IPS-18a (cell line): ENCODE results near the gene RER1.

Experiments used
- H3K27ac ChIP-seq: one replicate; pipeline ENCODE4 v1.5.1; 2013; ENCODE audit warnings: low read length
- H3K27me3 ChIP-seq: one replicate; pipeline ENCODE4 v1.6.1; 2013; ENCODE audit warnings: mild to moderate bottlenecking, low read length; ENCODE audit not compliant: control insufficient read depth, insufficient read depth
- H3K36me3 ChIP-seq: one replicate; pipeline ENCODE4 v1.6.1; 2013; ENCODE audit warnings: low read depth, low read length; ENCODE audit not compliant: control insufficient read depth
- H3K4me1 ChIP-seq: one replicate; pipeline ENCODE4 v1.6.1; 2013; ENCODE audit warnings: low read depth, low read length; ENCODE audit not compliant: control insufficient read depth
- H3K4me3 ChIP-seq: one replicate; pipeline ENCODE4 v1.5.1; 2013; ENCODE audit warnings: low read length
- H3K9ac ChIP-seq: one replicate; pipeline ENCODE4 v1.6.1; 2013; ENCODE audit warnings: mild to moderate bottlenecking, low read length, moderate library complexity
- H3K9me3 ChIP-seq: one replicate; pipeline ENCODE4 v1.6.1; 2013; ENCODE audit warnings: low read depth, low read length; ENCODE audit not compliant: control insufficient read depth

Gene RER1

DNA sequence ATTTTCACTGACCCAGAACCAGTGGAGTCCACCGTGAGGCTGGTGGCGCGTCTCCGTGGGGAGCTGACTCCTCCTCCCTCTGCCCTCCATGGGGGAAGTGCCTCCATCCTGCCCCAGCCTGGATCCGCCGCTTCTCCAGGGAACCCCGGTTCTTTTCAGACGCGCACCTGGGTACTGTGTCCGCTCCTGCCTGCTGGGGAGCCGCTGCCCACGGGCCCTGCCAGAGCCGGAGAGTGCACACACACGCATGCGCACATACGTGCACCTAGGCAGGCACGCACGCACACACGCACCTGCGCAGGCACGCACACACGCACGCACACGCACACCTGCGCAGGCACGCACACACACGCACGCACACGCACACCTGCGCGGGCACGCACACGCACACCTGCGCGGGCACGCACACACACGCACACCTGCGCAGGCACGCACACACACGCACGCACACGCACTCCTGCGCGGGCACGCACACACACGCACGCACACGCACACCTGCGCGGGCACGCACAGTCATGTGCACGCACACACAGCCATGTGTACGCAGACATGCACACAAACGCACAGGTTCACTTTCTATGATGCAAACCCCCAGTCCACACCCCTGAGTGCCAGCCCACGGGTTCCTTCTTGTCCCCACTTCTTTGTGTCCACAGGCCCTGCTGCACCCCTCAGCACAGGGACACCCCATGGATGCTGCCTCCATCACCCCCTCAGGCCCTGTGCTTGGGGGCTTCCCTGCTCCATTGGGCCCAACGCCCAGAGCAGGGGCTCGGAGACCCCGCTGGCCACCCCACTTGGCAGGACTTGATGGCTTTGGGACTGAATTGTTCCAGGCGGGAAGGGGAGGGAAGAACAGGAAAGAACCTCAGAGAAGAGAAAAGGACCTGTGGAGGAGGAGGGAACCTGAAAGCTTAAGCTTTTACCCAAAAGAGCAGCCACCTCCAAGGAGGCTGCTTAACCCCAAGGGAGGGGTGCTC lies 43.0 kb upstream of the RER1 start:
- Histone ChIP-seq H3K4me3 (no peak overlapping the region), H3K4me1 (no peaks in the 10 kb centered on the region), H3K9ac (no peak overlapping the region)

DNA sequence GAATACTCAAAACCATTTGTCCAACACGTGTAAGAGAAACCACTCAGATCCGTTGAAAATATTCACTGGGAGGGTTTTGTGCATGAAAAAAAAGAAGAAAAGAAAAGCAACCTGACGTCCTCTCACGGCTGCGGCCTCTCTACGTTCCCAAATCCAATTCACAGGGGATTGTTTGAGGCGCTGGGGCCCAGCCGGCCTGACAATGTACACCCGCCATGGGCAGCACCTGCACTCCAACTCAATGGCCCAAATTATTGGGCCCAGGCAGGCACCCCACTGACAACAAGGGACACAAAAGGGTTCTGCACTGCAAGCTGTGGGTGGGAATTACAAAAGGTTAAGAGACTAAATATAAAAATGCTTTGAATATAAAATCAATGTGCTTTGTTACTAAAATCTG lies 41.8 kb upstream of the RER1 start:
- Histone ChIP-seq H3K27me3 (no peaks in the 10 kb centered on the region), H3K9ac (no peak overlapping the region), H3K9me3 (no peaks in the 10 kb centered on the region), H3K27ac (no peak overlapping the region), H3K36me3 (no peaks in the 10 kb centered on the region), H3K4me1 (no peaks in the 10 kb centered on the region), H3K4me3 (no peak overlapping the region)

More for the DNA sequence above, 43.0 kb upstream of the RER1 start:
- Histone ChIP-seq H3K27ac (no peak overlapping the region), H3K9me3 (no peaks in the 10 kb centered on the region), H3K36me3 (no peaks in the 10 kb centered on the region), H3K27me3 (no peaks in the 10 kb centered on the region)

DNA sequence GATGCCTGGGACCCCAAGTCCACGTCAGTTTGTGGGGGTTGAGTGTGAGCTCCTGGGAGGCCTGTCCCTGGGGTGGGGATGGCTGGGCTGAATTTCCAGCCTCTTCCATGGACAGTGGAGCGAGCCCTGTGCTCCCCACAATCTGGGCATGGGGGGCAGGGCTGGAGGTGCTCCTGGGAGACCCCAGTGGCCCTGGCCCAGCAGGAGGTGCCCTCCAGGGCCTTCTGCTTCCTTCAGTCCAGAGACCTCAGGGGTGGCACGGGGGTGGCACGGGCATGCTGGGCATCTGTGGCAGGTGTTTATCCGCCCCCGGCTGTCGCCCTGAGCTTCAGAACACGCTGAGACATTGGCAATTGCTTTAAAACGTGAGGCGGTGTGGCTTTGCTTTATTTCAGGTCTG lies 41.1 kb upstream of the RER1 start:
- H3K9me3 ChIP-seq, result no peaks in the 10 kb centered on the region
- H3K27ac ChIP-seq, result no peak overlapping the region
- H3K36me3 ChIP-seq, result no peaks in the 10 kb centered on the region
- H3K27me3 ChIP-seq, result no peaks in the 10 kb centered on the region
- H3K4me1 ChIP-seq, result no peaks in the 10 kb centered on the region
- H3K9ac ChIP-seq, result no peak overlapping the region
- H3K4me3 ChIP-seq, result no peak overlapping the region

- Histone ChIP-seq H3K4me3 (no peak overlapping the region), H3K27ac (no peak overlapping the region), H3K9me3 (no peaks in the 10 kb centered on the region), H3K9ac (no peak overlapping the region), H3K36me3 (no peaks in the 10 kb centered on the region), H3K27me3 (no peaks in the 10 kb centered on the region), H3K4me1 (no peaks in the 10 kb centered on the region)
Measured at GRCh38 chr1:2350911-2351655, 40.6 kb upstream of the RER1 start.

GRCh38 chr1:2351723-2352122 lies 39.9 kb upstream of the RER1 start:
- H3K36me3 ChIP-seq, result no peaks in the 10 kb centered on the region
- H3K4me1 ChIP-seq, result no peaks in the 10 kb centered on the region
- no peaks in the 10 kb centered on the region for H3K9me3 ChIP-seq
- no peak overlapping the region for H3K9ac ChIP-seq
- H3K27ac ChIP-seq, result no peak overlapping the region
- H3K27me3 ChIP-seq, result no peaks in the 10 kb centered on the region
- no peak overlapping the region for H3K4me3 ChIP-seq

GRCh38 chr1:2352341-2352896 lies 39.2 kb upstream of the RER1 start:
- Histone ChIP-seq H3K9me3 (no peaks in the 10 kb centered on the region), H3K4me3 (no peak overlapping the region), H3K4me1 (no peaks in the 10 kb centered on the region), H3K27me3 (no peaks in the 10 kb centered on the region), H3K36me3 (no peaks in the 10 kb centered on the region), H3K9ac (no peak overlapping the region), H3K27ac (no peak overlapping the region)

GRCh38 chr1:2352897-2353550 lies 38.6 kb upstream of the RER1 start:
- Histone ChIP-seq H3K9me3 (no peaks in the 10 kb centered on the region), H3K4me1 (no peaks in the 10 kb centered on the region), H3K27me3 (no peaks in the 10 kb centered on the region), H3K36me3 (no peaks in the 10 kb centered on the region), H3K4me3 (no peak overlapping the region), H3K27ac (no peak overlapping the region), H3K9ac (no peak overlapping the region)

GRCh38 chr1:2353551-2354438 lies 37.8 kb upstream of the RER1 start:
- Histone ChIP-seq H3K27me3 (no peaks in the 10 kb centered on the region), H3K9me3 (no peaks in the 10 kb centered on the region), H3K36me3 (no peaks in the 10 kb centered on the region), H3K9ac (no peak overlapping the region), H3K4me1 (no peaks in the 10 kb centered on the region), H3K27ac (no peak overlapping the region), H3K4me3 (no peak overlapping the region)

- Histone ChIP-seq H3K36me3 (no peaks in the 10 kb centered on the region), H3K27me3 (no peaks in the 10 kb centered on the region), H3K9me3 (no peaks in the 10 kb centered on the region), H3K4me3 (no peak overlapping the region), H3K4me1 (no peaks in the 10 kb centered on the region), H3K27ac (no peak overlapping the region), H3K9ac (no peak overlapping the region)
Measured at GRCh38 chr1:2354511-2355372, 36.9 kb upstream of the RER1 start.
